SKM-1 treated with dmso at 0.1 percent for 144 hours (cell line): ENCODE data around the gene ACTR1A.
"Not testable (repeated sequence)": the region's sequence is repeated elsewhere in the genome, so short reads cannot be mapped to it uniquely, and the experiment has no call there.

Experiments used
- DNase-seq: peaks from one replicate; lab custom pipeline; 2025; ENCODE audit not compliant: unreplicated experiment; lab: John Stamatoyannopoulos, UW

ACTR1A gene

DNA sequence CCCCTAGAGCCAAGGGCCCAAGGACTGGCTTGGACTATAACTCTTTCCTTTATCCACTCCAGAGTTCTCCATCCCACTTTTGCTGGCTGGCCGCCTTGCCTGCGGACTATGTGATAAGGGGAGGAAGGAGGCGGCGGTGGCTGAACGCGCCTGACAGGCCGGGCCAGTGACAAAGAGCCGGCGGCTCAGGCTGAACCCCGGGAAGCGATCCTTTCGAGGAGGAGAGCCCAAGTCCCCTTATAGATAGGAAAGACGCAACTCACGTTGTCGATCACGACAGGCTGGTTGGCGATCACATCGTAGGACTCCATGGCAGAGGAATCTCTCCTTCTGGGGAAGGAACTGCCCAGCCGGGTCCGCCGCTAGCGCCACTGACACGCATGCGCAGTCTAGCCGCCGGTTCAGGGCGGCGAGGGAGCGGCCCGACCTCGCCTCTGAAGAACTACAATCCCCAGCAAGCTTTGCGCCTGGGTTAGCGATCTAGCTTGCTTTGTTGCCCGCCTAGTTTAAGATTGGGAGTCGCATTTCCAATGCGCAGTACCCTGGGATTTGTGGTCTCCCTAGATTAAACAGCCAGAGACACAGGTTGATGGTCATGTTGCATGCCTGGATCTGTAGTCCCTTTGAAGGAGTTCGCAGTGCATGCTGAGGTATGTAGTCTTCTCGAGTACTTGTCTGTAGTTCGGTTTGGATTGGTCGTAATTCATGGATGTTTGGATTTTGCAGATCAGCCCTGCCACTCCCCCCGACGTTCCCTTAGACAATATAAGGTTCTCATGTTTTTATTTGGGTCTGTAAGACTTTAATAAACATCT, at the start of gene ACTR1A:
ACTR1A (minus strand) TSS at position 376 of the 815 bp plus-strand sequence; CDS start at position 311, 65 bp downstream.
- DNase-seq = peak; percentile 98

DNA sequence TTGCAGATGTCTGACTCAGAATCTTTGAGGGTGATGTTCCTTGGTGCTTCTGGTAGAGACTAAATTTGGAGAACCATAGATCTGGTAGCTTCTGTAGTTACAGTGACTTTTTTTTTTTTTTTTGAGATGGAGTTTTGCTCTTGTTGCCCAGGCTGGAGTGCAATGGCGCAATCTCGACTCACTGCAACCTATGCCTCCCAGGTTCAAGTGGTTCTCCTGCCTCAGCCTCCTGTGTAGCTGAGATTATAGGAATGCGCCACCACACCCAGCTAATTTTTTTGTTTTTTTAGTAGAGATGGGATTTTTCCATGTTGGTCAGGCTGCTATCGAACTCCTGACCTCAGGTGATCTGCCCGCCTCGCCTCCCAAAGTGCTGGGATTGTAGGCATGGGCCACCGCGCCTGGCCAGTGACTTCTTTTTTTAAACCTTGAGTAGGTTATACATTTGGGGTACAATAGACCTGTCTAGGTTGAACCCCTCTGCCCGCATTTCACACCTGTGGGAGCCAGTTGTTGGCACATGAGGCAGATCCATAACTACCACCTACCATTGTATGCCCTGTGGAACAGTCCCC, 48.2 kb upstream of the ACTR1A start:
- no peak for DNase-seq

DNA sequence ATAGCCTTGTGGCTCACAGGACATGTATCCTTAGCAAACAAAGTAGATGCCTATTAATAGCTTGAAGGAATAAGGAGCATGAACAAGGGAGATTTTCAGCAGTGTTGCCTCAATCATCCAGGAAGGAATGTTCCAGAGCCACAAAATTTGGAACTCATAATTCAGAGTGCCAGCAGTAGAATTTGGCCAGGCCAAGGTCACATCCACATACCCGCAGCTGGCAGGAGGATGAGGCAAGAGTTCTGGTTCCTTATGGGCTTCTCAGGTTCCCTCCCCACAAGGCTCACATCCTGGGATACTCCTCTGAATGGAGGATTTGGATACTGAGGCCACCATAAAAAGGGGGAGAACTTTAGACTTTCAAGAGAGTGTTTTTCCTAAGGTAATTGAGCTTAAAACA, 47.0 kb upstream of the ACTR1A start:
- no peak for DNase-seq

DNA sequence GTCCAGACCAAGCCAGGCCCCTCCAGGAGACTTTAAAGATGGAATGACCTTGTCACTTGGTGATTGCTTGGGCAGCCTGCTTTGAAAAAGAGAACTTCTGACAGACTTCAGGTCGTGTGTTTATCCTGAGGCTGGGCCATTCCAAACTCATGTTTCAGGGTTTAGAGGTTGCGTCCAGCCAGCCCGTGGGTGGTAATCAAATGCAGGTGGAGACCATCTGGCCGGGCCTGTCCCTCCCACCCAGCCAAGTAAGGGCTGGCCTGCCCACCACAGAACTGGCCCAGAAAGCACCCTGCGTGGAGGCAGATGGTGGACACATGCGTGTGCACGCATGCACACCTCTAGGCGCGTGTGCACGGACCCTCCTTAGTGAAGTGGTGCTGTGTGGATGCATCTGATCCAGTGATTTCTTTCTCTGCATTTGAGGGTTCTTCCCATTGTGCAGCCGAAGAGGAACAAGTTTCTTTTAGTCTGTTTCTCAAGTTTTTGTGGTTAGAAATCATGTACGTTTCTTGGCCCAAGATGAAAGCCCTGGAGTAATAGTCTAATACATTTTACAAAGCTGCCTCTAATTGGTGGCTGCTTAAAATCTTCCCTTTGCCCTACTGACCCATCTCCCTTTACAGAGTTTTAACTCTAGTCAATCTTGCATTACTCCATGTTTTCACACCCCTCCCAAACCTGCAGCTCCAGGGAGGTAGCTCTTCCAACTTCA, 44.3 kb upstream of the ACTR1A start:
- peak; percentile 52 for DNase-seq

DNA sequence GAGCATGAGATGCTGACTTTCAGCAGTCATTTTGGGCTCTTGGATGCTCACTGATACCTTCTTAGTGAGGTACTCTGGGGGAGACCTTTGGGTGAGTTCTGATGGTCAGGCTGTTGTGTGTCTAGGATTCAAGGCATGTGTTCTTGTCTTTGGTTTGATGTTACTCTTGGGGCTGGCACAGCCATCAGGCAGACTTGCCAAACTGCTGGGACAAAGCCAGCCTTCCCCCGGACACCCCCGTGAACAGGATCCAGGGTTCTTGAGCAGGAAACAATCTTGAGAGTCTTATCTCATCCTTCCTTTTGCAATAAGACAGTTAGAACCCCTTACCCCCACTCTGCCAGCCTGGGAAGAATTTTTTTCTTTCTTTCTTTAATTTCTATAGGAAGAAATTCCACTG, 43.5 kb upstream of the ACTR1A start:
- no peak for DNase-seq

DNA sequence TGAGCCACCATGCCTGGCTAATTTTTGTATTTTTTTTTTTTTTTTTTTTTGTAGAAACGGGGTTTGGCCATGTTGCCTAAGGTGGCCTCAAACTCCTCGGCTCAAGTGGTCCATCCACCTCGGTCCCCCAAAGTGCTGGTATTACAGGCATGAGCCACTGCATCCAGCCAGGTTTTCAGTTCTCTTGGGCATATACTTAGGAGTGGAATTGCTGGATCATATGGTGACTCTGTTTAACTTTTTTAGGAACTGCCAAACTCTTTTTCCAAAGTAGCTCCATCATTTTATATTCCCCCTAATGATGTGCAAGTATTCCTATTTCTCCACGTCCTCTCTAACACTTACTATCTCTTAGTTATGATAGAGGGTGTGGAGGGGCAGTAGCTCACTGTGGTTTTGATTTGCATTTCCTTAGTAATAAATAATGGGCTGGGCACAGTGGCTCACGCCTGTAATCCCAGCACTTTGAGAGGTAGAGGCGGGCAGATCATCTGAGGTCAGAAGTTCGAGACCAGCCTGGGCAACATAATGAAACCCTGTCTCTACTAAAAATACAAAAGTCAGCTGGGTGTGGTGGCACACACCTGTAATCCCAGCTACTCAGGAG, 42.9 kb upstream of the ACTR1A start:
- DNase-seq = no peak

DNA sequence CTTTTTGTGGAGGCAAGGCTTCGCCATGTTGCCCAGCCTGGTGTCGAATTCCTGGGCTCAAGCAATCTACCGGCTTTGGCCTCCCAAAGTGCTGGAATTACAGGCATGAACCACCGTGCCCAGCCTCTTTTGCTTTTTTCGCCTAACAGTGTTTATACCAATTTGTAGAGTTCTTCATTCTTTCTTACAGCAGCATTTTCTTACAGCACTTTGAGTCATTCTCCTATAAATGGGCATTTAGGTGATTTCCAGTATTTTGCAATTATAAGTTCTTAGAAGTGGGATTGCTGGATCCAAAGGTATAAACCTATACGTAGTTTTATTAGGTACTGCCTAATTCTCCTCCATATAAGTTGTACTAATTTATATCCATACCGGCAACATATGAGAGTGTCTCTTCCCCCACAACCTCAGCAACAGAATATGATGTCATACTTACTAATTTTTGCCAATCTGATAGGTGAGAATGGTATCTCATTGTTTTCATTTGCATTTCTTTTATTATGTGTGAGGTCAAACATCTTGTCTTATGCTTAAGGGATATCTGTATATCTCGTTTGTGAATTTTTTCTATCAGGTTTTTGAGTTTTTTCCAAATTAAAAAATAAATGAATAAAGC, 40.4 kb upstream of the ACTR1A start:
- DNase-seq = no peak

DNA sequence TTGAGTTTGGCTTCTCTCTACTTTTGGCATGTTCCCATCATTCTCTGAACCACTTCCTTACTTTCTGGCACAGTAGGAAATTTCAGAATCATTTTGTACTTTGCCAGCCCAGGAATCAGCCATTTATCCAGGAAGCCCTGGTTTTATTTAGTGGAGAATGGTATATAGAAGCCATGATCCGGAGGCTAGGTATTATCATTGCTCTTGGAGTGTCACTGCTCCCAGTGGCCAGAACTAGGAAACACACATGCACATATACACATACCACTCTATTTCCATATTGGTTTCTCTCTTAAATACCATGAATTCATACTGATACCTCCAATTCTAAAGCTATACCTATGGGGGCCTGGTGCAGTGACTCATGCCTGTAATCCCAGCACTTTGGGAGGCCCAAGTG, 37.5 kb upstream of the ACTR1A start:
- DNase-seq = no peak

DNA sequence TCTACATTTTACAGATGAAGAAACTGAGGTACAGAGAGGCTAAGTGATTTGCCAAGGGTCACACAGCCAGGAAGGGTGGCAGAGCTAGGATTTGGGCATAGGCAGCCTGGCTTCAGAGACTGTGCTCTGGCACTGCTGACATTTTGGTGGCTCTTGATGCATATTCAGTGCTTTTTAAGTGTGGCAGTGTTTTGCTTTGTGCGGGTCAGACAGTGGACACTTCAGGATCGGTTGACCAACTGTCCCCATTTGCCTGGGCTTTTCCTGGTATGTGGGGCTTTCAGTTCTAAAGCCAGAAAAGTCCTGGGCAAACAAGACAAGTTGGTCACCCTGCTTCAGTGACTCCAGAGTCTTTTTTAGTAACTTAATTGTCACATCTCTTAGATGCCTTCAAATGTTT, 36.3 kb upstream of the ACTR1A start:
- DNase-seq = no peak

DNA sequence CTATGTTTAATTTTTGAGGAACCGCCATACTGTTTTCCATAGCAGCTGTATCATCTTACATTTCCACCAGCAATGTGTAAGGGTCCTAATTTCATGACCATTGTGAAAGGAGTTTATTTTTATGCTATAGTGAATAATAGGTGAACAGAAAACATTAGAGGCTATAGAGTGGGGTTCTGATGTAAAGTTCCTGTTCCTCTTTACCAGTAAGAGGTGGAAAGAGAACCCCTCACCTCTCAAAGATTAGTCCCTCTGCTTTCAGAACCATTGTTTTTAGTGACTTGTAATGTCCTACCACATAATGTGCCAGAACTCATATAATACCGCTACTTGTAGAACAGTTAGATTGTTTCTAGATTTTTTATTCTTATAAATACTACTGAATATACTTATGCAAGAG, 35.4 kb upstream of the ACTR1A start:
- no peak for DNase-seq

DNA sequence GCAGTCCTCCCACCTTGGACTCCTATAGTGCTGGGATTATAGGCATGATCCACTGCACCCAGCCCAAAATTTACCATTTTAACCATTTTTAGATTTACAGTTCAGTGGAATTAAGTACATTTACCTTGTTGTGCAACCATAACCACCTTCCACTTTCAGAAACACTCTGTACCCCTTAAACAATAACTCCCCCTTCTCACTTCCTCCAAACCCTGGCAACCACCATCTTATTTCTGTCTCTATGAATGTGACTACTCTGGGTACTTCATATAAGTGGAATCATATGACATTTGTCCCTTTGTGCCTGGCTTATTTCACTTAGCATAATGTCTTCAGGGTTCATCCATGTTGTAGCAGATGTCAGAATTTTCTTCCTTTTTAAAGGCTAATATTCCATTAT, 34.9 kb upstream of the ACTR1A start:
- DNase-seq = no peak

DNA sequence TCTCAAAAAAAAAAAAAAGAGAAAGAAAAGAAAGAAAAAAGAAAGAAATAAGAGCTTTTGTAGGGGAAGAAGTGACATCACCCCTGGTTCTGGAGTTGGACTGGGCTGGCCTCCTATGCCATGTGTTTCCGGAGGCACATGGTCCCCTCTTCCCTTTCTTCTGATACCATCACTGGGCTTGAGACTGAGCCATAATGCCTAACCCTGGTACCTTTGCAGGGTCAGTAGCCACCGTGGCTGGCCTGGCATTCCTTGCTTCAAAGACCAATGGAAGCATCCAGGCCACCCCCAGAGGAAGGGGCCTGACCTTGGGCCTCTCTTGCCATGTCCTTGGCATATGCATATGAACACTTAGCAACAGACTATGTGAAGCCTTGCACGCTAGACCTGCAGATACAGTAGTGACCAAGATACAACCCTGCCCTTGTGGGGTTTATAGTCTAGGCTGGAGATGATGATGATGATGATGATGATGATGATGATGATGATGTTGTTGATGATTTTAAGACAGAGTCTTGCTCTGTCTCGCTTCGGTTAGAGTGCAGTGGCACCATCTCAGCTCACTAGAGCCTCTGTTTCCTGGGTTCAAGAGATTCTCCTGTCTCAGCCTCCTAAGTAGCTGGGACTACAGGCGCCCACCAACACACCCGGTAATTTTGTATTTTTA, 33.1 kb upstream of the ACTR1A start:
- no peak for DNase-seq

DNA sequence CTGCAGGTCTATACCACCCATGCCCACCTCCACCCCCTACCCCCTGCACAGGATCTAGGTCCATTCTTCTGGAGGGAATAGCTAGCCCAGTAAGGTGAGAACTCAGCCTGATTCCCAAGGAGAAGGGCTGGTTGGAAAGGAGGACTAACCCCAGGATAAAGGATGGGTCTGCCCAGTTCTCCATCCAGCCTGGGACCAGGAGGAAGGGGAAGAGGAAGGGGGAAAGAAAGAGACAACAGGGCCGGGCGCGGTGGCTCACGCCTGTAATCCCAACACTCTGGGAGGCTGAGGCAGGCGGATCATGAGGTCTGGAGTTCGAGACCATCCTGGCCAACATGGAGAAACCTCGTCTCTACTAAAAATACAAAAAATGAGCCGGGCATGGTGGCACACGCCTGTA, 32.5 kb upstream of the ACTR1A start:
- not testable (repeated sequence) for DNase-seq

DNA sequence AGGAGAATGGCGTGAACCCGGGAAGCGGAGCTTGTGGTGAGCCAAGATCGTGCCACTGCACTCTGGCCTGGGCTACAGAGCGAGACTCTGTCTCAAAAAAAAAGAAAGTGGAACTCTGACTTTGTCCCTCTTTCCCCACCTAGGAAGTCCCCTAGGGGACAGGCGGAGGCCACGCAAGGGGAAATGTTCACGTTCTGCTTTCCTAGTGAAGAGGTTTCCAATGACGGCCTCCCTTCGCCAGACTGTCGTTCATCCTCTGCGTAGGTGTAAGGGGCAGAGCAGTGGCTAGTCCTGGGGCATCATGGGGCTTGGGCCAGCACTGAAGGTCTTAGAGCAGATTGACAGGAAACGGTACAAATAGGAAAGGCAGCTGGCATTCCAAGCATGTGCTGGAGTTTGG, 31.8 kb upstream of the ACTR1A start:
- DNase-seq = no peak

DNA sequence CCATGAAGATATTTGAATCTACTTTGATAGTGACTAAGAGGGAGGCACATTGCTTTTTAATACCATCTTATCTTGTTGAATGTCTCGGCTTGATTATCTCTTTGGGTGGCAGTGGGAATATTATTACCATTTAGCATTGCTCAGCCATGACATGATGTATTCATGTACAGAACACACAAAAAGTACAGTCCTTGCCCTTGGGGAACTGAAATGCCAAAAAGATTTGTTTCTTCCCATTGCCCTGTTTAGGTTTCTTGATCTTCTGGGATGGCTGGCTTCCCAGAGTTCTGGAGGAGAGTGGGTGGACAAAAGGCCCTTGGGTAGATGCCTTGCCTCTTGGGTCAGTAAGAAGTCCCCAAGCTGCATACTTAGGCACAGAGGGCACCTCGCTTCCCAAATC, 25.0 kb upstream of the ACTR1A start:
- DNase-seq = no peak

DNA sequence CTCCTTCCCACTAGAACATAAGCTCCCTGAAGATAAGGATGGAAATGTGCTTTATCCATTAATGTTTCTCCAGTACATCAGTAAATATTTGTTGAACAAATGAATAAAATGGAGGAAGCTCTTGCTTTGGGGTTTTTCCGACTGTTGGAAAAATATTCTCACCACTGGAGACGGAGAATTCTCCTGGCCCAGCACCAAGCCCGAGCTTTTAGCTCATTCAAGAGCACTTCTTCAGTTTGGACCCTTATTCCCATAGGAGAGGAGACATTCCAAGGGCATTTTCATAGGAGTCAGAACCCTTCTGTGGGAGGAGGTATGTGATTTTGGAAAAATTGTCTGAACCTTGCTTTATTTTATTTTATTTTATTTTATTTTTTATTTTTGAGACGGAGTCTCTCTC, 22.2 kb upstream of the ACTR1A start:
- no peak for DNase-seq

DNA sequence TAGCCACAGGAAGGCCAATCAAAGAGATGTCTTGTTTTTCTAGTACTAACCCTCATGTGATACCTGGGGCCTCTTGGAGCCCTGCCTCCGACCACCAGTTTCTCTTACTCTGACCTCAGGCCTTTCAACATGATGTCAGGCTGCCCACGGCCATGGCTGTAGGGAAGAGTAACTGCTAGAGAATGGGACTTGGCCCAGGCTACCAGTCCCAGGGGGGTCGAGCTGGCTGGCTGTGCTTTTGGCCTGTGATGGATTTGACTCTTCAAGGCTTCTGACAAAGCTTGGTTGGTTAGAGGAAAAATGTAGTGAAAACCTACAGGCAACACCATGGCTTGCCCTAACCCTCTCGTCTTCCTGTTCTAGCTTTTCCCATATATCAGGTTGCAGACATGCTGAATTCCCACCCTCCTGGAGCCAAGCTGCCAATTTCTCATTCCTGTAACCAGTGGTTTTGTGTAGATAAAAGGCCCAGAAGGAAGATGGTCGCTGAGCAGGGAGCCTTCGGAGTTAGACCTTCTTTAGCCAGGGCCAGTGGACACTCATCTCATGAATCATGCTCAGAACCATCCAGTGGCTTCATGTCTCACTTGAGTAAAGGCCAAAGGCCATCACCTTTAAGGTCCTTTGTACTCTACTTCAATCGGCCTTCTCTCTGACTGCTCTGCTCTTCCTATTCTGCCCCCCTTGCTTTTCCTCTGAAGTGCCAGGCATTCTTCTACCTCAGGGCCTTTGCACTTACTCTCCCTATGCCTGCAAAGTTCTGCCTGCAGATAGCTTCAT, 20.9 kb upstream of the ACTR1A start:
- DNase-seq = no peak

DNA sequence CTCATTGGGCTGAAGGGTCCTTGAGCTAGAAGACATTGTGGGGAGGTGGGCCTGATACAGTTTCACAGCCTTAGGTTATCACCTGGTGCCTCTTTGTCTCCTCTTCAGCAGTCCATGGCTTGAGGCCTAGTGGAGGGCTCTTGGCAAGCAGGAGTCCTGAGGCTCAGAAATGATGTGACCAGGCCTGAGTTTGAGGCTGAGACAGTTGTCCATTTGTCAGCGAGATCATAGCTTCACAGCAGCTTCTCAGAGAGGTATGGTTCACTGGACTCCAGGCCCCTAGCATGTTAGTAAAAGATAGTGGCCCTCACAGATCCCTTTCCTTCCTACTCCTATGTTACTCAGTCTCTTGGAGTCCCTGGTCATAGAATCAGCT, 20.4 kb upstream of the ACTR1A start:
- DNase-seq = no peak

DNA sequence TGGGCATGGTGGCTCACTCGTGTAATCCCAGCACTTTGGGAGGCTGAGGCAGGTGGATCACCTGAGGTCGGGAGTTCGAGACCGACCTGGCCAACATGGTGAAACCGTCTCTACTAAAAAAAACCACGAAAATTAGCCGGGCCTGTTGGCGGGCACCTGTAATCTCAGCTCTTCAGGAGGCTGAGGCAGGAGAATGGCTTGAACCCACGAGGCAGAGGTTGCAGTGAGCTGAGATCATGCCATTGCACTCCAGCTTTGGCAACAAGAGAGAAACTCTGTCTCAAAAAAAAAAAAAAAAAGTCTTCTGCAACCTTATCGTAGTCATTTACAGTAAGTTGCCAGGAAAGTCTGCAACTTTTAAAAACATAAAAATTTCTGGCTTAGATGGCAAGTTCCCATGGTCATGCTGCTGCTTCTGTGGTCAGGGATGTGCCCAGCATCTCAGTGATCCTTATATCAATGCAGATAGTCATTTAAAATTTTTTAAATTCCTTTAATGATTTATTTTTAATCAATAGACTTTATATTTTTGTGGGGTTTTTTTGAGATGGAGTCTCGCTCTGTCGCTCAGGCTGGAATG, 16.8 kb upstream of the ACTR1A start:
- no peak for DNase-seq

DNA sequence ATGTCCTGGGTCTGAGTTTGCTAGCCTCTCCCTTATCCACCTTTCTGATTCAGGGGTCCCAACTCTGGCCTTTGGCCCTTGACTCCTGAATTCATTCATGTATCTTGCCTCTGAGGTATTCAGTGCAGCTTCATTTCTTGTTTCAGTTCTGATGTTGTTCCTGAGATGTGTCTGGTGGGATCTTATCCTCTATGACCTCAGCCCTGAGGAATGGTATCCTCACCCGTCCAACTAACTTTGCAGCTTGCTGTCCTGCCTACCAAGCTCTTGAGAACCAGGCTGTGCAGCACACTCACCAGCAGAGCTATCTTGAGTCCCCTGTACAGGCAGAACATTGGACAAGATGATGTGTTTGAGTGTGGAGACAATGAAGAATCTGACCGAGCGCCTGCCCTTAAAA, 15.0 kb upstream of the ACTR1A start:
- DNase-seq = no peak
